PC-9 (cell line): ENCODE measurements around the gene SUMF1. TPM values are rescaled to one million over a fixed set of nuclear protein-coding genes. Genes with fewer than 3 reads are reported as not detected.

ENCODE experiments used
- BruUV-seq: library from RNA; stranded (reverse); fragments of 400-500 nt; replicated peaks from 2 replicates; lab custom pipeline; 2021; lab: Mats Ljungman, UMichigan
- CTCF ChIA-PET: fragments of 300-600 bp; sonication (Branson Sonifier 250); formaldehyde crosslinking; loops from one replicate; lab custom pipeline; 2022; ENCODE audit warnings: antibody characterized with exemption; lab: Charles Lee
- POLR2A ChIA-PET: fragments of 300-600 bp; sonication (Branson Sonifier 250); formaldehyde crosslinking; loops from one replicate; lab custom pipeline; 2022; ENCODE audit warnings: antibody characterized with exemption; ENCODE audit not compliant: unreplicated experiment; lab: Charles Lee
- DNase-seq, 2 experiments: peaks; one replicate each; pipeline versions ENCODE4 v3.0.0 to v3.0.0-alpha.2; 2015 to 2022; ENCODE audit warnings: mixed read lengths in 1 of 2
- H2AFZ ChIP-seq: fragments of 200-600 bp; sonication (generic); 2 replicates; pipeline ENCODE4 v1.8.1; 2017; ENCODE audit warnings: antibody characterized with exemption
- H3F3A ChIP-seq: fragments of 200-600 bp; sonication (generic); 2 replicates; pipeline ENCODE4 v1.8.1; 2017; ENCODE audit warnings: antibody characterized with exemption, mild to moderate bottlenecking, low read depth; ENCODE audit not compliant: insufficient read depth
- H3K27ac ChIP-seq: fragments of 200-600 bp; sonication (generic); 2 replicates; pipeline ENCODE4 v1.6.1; 2016; ENCODE audit warnings: mixed run types
- H3K27me3 ChIP-seq: fragments of 200-600 bp; sonication (generic); 2 replicates; pipeline ENCODE4 v1.6.1; 2016; ENCODE audit warnings: low read depth, mixed run types; ENCODE audit not compliant: insufficient read depth
- H3K36me3 ChIP-seq: fragments of 200-600 bp; sonication (generic); 2 replicates; pipeline ENCODE4 v1.6.1; 2016; ENCODE audit warnings: low read depth, mixed run types
- H3K4me1 ChIP-seq: fragments of 200-600 bp; sonication (generic); replicated peaks from 2 replicates; pipeline ENCODE4 v1.6.1; 2016; ENCODE audit warnings: mixed run types; ENCODE audit not compliant: insufficient read depth
- H3K4me2 ChIP-seq: fragments of 200-600 bp; sonication (generic); 2 replicates; pipeline ENCODE4 v1.6.1; 2017; ENCODE audit warnings: mixed run types
- H3K4me3 ChIP-seq: fragments of 200-600 bp; sonication (generic); 2 replicates; pipeline ENCODE4 v1.6.1; 2016; ENCODE audit warnings: mixed run types
- H3K79me2 ChIP-seq: fragments of 200-600 bp; sonication (generic); 2 replicates; pipeline ENCODE4 v1.6.1; 2017; ENCODE audit warnings: low read depth, mixed run types
- H3K9me2 ChIP-seq: fragments of 200-600 bp; sonication (generic); 2 replicates; pipeline ENCODE4 v1.8.1; 2017; ENCODE audit warnings: mild to moderate bottlenecking; ENCODE audit not compliant: insufficient read depth
- H3K9me3 ChIP-seq: fragments of 200-600 bp; sonication (generic); 2 replicates; pipeline ENCODE4 v1.8.1; 2016; ENCODE audit warnings: low read depth; ENCODE audit not compliant: insufficient read depth
- H4K20me1 ChIP-seq: fragments of 200-600 bp; sonication (generic); 2 replicates; pipeline ENCODE4 v1.8.1; 2017; ENCODE audit not compliant: insufficient read depth
- CTCF ChIP-seq: fragments of 200-600 bp; sonication (generic); conservative IDR thresholded peaks from 2 replicates; pipeline ENCODE4 v1.6.1; 2017; ENCODE audit warnings: mixed run types, antibody characterized with exemption, mild to moderate bottlenecking, moderate library complexity
- EZH2 ChIP-seq: fragments of 200-600 bp; sonication (generic); IDR thresholded peaks from 2 replicates; pipeline ENCODE4 v1.8.0; 2017; ENCODE audit warnings: antibody characterized with exemption, low read depth
- intact Hi-C: fragments of 100-400 bp; cut with micrococcal nuclease; formaldehyde crosslinking; loops from one replicate; pipeline ENCODE4 v1.10.0; 2022; ENCODE audit not compliant: unreplicated experiment
- total RNA-seq: library from RNA; stranded (reverse); gene quantifications from 2 replicates; pipeline ENCODE4 v1.2.3, GENCODE V29; 2021

The SUMF1 gene
- total RNA-seq, 1 experiment from 2014 or later: 41.6 TPM

DNA sequence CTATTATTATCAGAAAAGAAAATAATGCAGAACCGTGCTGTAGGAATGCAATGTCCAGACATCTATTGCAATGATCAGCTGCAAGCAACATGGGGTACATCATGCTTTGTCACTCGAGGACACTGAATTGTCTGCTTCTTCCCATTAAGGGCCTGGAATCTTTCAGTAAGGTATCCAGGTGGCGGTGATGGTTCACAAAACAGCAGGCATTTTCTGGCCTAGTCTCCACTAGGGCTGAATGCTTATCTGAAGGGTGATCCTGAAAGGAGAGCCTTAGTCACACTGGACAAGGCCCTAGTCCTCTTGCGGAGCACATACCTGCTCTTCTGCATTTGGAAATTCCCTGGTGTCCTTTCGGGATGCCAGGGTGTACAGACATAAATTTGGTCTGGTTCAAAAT is 47.3 kb upstream of the SUMF1 start:
- no peak overlapping the region for H3K4me2 ChIP-seq
- H3K9me2 ChIP-seq: no peaks in the 10 kb centered on the region
- no peaks in the 10 kb centered on the region for H3F3A ChIP-seq
- DNase-seq: no peak
- no peak overlapping the region for H3K4me3 ChIP-seq
- intact Hi-C loops: no loop called here
- H3K27ac ChIP-seq: no peak overlapping the region
- no peaks in the 10 kb centered on the region for H3K27me3 ChIP-seq
- no peaks in the 10 kb centered on the region for H3K36me3 ChIP-seq
- no TSS peak for BruUV-seq
- H3K4me1 ChIP-seq: no peaks in the 10 kb centered on the region
- ChIA-PET CTCF (no interaction called here), POLR2A (no interaction called here)
- TF ChIP-seq EZH2 (no peak), CTCF (no peak)
- no peaks in the 10 kb centered on the region for H4K20me1 ChIP-seq
- H3K9me3 ChIP-seq: no peaks in the 10 kb centered on the region
- H3K79me2 ChIP-seq: no peaks in the 10 kb centered on the region
- no peak overlapping the region for H2AFZ ChIP-seq

DNA sequence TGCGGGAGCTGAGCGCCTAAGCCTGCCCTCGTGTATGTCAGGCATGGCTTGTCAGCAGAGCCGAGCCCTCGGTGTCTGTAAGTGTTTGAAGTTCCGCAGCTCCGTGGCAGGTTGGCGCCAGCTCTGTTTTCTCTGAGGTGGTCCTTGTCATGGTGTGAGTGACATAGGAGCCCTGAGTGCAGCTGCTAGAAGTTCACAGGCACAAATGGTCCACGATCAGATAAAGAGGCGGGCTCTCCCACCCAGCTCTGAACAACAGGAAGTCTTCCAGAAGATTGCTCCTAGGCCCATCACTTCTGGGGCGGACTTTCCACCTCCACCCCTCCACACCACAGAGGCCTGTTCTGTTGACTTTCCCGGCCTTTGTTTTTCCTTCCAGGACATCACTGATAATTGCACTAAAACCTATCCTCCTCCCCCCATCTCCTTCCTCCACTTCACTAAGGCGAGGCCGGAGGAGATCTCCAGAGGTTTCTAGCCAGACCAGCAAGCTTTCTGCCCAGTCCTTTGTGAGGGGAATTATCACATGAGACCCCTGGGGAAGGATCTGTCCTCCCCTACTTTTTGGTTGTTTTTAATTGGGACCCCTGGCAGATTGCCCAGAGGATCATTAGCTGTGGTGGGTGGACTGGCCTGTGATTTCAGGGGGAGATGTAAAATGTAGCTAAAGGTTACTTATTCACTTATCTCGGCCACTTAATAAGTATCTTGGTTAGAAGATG is 46.0 kb upstream of the SUMF1 start:
- H3K36me3 ChIP-seq: no peaks in the 10 kb centered on the region
- H3K9me3 ChIP-seq: no peaks in the 10 kb centered on the region
- H2AFZ ChIP-seq: no peak overlapping the region
- no peaks in the 10 kb centered on the region for H4K20me1 ChIP-seq
- intact Hi-C loops: no loop called here
- no peak overlapping the region for H3K4me3 ChIP-seq
- CTCF ChIA-PET: no interaction called here
- no peaks in the 10 kb centered on the region for H3K79me2 ChIP-seq
- POLR2A ChIA-PET: no interaction called here
- H3K27ac ChIP-seq: no peak overlapping the region
- H3K4me1 ChIP-seq: no peaks in the 10 kb centered on the region
- no TSS peak for BruUV-seq
- H3K9me2 ChIP-seq: no peaks in the 10 kb centered on the region
- no peaks in the 10 kb centered on the region for H3F3A ChIP-seq
- H3K4me2 ChIP-seq: no peak overlapping the region
- H3K27me3 ChIP-seq: no peaks in the 10 kb centered on the region
- no peak for DNase-seq
- TF ChIP-seq EZH2 (no peak), CTCF (no peak)

DNA sequence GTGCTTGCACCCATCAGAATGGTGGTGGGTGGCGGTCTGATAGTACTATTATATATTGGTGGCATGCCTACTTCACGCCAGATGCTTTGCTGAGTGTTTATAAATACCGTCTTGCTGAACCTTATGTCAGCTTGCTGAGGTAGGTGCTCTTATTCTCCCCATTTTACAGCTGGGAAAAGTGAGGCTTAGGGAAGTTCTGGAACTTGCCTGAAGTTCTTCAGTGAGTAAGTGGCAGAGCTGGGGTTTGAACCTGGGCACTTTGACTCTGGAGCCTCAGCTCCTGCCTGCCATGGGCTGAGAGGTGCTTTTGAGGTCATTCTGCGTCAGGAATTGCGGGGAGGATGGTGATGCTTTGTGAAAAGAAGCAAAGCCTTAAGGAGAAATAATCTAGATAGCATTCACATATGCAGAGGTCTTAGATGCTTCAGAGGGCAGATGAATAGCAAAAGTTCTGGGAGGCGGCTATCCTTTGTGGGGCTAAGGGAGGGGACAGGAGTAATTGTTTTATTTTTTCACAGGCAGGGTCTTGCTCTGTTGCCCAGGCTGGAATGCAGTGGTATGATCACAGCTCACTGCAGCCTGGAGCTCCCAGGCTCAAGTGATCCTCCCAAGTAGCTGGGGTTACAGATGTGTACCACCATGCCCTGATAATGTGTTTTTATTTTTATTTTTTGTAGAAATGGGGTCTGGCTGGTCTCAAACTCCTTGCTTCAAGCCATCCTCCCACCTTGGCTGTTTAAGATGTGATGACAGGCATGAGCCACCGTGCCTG is 44.6 kb upstream of the SUMF1 start:
- no TSS peak for BruUV-seq
- no peak for DNase-seq
- intact Hi-C loops: no loop called here
- Histone ChIP-seq H3K79me2 (no peaks in the 10 kb centered on the region), H3K4me1 (no peaks in the 10 kb centered on the region), H3F3A (no peaks in the 10 kb centered on the region), H3K27ac (no peak overlapping the region), H3K9me2 (no peaks in the 10 kb centered on the region), H4K20me1 (no peaks in the 10 kb centered on the region), H3K4me3 (no peak overlapping the region), H3K9me3 (no peaks in the 10 kb centered on the region), H3K36me3 (no peaks in the 10 kb centered on the region), H3K27me3 (no peaks in the 10 kb centered on the region), H2AFZ (no peak overlapping the region), H3K4me2 (no peak overlapping the region)
- CTCF ChIA-PET: no interaction called here
- TF ChIP-seq EZH2 (no peak), CTCF (no peak)
- POLR2A ChIA-PET: no interaction called here
